HUDEP-2 (cell line): Measurements from ENCODE around the gene PEAK1.
A peak's percentile ranks its signal among the peaks of the same experiment; 100 is the strongest.
"Not testable (repeated sequence)": the region's sequence is repeated elsewhere in the genome, so short reads cannot be mapped to it uniquely, and the experiment has no call there.

Source experiments
- DNase-seq, 76 experiments: peaks; one replicate each; lab custom pipeline; 2025; ENCODE audit not compliant: unreplicated experiment in 76 of 76; lab: John Stamatoyannopoulos, UW

The PEAK1 gene

GRCh38 chr15:77426871-77427270 lies 7.0 kb upstream of the PEAK1 start:
- DNase-seq = no peak

GRCh38 chr15:77426377-77426776 lies 6.5 kb upstream of the PEAK1 start:
- no peak for DNase-seq

- DNase-seq = no peak
Measured at GRCh38 chr15:77425104-77425503, 5.2 kb upstream of the PEAK1 start.

- no peak for DNase-seq
Measured at GRCh38 chr15:77421370-77421700, 1.4 kb upstream of the PEAK1 start.

- DNase-seq = peak in 66 of 76 experiments; percentile 5 to 88 (median 60)
Measured at GRCh38 chr15:77420610-77421369, 886 bp upstream of the PEAK1 start, which contains the start of gene HMG20A. Gene HMG20A (plus strand): TSS chr15:77420888. CDS start chr15:77458408, 37,520 bp downstream.

GRCh38 chr15:77418966-77419835 lies 703 bp downstream of the PEAK1 start:
- DNase-seq = peak in 4 of 76 experiments; percentile 17 to 51 (median 34)

- no peak for DNase-seq
Measured at GRCh38 chr15:77418391-77418965, 1.4 kb downstream of the PEAK1 start.

- no peak for DNase-seq
Measured at GRCh38 chr15:77417602-77418001, 2.3 kb downstream of the PEAK1 start.

- DNase-seq = no peak
Measured at GRCh38 chr15:77416954-77417353, 3.0 kb downstream of the PEAK1 start.

GRCh38 chr15:77416148-77416455 lies 3.8 kb downstream of the PEAK1 start:
- no peak for DNase-seq

GRCh38 chr15:77415450-77416147 lies 4.3 kb downstream of the PEAK1 start:
- DNase-seq = no peak

GRCh38 chr15:77414789-77415442 lies 5.0 kb downstream of the PEAK1 start:
- DNase-seq = peak in 29 of 76 experiments; percentile 3 to 74 (median 41)

GRCh38 chr15:77413699-77414349 lies 6.1 kb downstream of the PEAK1 start:
- DNase-seq = no peak

GRCh38 chr15:77412972-77413698 lies 6.8 kb downstream of the PEAK1 start:
- DNase-seq = peak in 2 of 76 experiments; percentile 22 to 40

- DNase-seq = no peak
Measured at GRCh38 chr15:77411619-77411976, 8.3 kb downstream of the PEAK1 start.

GRCh38 chr15:77410701-77411618 lies 8.9 kb downstream of the PEAK1 start:
- no peak for DNase-seq

- DNase-seq = not testable (repeated sequence)
Measured at GRCh38 chr15:77410157-77410500, 9.8 kb downstream of the PEAK1 start.
